NCI-H1105 treated with DMSO at 0.1 percent for 48 hours (cell line): Measurements from ENCODE around the gene SLC25A13.
"Not testable (repeated sequence)": the region's sequence is repeated elsewhere in the genome, so short reads cannot be mapped to it uniquely, and the experiment has no call there.

Experiments
- DNase-seq: peaks from one replicate; lab custom pipeline; 2025; lab: John Stamatoyannopoulos, UW

SLC25A13 gene

GRCh38 chr7:96154506-96154905, 167.4 kb downstream of the SLC25A13 start:
- DNase-seq: not testable (repeated sequence)

GRCh38 chr7:96152706-96153105, 169.2 kb downstream of the SLC25A13 start:
- no peak for DNase-seq

GRCh38 chr7:96151889-96152288, 170.0 kb downstream of the SLC25A13 start:
- no peak for DNase-seq

- no peak for DNase-seq
These were observed 177.7 kb downstream of the SLC25A13 start for GRCh38 chr7:96144260-96144526.

GRCh38 chr7:96143495-96144259, 178.2 kb downstream of the SLC25A13 start:
- no peak for DNase-seq

DNA sequence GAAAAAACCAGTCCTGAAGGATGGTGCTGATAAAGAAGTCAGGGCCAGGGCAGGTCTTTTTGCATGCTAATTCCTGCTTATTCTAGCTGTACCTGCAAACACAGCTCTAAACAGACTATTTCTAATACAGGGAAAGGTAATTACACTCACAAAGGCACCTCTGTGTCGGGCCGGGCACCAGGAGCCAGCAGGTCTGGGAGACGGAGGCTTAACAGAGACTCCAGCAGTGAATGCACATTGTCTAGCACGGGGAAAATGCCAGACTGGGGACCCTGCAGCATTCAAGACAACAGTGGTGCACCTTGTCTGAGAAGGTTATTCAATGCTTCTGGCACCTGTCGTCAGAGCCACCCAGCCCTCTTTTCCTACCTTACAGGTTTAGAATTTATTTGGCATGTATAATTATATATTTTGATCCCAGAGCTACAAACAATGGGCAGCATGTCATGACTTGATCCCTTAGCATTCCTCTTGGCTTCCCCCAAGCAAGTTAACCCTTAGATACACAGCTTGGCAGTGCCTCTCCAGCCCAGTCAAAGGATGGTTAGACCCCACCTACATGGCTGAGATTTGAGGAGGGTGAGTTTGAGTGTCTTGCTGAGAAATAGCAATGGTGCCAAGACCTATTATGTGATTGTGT, 185.2 kb downstream of the SLC25A13 start:
- peak; percentile 99 for DNase-seq

DNA sequence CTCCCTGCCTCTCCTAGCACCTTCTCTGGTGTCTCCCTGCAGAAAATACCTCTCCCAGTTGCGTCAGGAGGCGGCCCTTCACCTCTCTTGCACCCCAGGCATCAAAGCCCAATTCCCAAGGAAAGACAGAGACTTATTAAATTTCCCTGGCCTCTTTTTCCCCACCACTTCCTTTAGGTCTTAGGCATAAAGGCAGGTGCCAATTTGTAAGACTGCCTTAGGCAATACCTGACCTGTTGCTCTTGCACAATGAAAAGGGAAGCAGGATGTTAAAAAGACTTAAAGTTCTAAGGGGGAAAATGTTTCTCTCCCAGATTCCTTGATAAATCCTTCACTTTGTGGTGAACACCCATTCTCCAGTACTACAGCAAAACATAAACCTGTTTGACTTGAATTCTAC, 186.7 kb downstream of the SLC25A13 start:
- DNase-seq: peak; percentile 35

GRCh38 chr7:96131525-96131924, 190.4 kb downstream of the SLC25A13 start:
- DNase-seq: peak; percentile 57

- DNase-seq: no peak
These were observed 194.2 kb downstream of the SLC25A13 start for GRCh38 chr7:96127746-96128145.

GRCh38 chr7:96126382-96126781, 195.5 kb downstream of the SLC25A13 start:
- no peak for DNase-seq

DNA sequence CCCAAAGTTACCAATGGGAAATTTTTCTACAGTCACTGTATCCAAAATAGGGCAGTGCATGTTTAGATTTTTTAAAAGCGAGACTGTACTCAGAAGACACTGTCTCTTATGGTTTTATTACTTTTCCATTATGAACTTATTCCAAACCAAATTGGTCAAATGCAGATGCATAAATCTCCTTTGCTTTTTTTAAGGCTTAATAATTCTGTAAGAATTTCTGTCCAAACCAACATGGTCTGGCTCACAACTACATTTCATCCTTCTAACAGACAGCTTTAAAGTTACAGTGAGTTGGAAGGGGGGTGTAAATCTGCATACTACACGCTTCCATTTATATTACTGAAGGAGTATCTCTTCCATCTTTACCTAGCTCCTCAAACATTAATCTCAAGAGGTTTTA, 199.2 kb downstream of the SLC25A13 start:
- no peak for DNase-seq

GRCh38 chr7:96121752-96122151, 200.1 kb downstream of the SLC25A13 start:
- no peak for DNase-seq

- peak; percentile 82 for DNase-seq
These were observed 201.3 kb downstream of the SLC25A13 start for GRCh38 chr7:96120445-96121225.

DNA sequence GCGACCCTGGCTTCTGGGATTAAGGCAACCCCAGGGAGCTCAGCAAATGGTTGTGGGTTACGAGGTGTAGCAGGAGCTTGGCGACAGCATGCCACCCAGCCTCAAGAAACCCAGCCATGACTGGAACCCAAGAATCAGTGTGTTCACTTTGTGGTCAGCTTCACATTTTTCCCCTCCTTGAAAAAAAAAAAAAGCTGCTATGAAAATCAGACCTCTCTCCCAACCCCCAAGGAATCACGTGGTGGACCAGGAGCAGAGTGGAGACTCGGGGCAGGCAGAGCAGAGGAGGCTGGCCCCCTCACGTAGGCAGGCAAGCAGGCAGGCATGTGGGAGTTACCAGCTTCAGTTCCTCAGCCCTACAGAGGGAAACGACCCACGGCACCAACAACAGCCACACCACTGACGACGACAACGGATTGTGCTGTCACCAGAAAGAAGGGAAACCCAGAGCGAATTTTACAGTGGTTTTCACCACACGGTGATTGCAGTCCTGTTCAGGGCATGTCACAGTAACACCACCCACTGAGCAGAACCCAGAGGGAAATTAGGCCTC, 203.4 kb downstream of the SLC25A13 start:
- no peak for DNase-seq

DNA sequence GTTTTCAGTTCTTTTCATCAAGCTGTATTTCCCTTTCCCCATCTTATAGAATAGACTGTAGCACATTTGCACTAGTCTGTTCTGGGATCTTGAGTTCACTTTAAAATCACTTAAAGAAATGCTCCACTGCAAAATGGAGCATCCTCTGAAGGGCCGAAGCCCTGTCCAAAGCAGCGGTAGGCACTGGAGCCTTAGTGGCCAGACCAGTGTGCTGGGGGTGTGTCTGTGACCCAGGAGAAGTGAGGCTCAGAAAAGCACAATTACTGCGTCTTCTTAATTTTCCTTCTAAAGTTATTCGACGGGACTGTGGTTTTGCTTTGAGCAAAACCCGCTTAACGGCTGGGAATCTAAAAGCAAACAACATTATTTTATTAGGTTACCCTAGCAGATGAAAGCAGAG, 205.7 kb downstream of the SLC25A13 start:
- DNase-seq: no peak

DNA sequence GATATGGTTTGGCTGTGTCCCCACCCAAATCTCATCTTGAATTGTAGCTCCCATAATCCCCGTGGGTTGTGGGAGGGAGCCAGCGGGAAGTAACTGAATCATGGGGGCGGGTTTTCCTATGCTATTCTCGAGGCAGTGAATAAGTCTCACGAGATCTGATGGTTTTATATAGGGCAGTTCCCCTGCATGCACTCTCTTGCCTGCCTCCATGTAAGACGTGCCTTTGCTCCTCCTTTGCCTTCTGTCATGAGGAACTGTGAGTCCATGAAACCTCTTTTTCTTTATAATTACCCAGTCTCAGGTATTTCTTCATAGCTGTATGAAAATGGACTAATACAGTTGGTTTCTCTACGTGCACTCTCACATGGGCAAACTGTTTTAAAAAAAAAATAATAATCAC, 207.7 kb downstream of the SLC25A13 start:
- DNase-seq: no peak

DNA sequence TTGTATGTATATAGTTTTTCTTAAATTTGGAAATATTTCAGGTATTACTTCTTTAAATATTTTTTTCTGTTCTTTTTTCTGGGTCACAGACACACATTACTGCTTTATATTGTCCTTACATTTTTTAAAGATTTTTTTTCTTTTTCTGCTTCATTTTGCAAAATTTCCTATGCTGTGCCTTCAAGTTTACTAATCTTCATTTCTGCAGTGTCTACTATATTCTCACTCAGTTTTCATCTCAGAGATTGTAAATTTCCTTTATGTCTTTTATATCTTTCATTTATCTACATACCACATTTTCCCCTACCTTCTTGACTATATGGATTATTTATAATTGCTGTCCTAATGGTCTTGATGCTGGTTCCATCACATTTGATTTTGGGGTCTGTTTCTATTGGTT, 210.5 kb downstream of the SLC25A13 start:
- no peak for DNase-seq

DNA sequence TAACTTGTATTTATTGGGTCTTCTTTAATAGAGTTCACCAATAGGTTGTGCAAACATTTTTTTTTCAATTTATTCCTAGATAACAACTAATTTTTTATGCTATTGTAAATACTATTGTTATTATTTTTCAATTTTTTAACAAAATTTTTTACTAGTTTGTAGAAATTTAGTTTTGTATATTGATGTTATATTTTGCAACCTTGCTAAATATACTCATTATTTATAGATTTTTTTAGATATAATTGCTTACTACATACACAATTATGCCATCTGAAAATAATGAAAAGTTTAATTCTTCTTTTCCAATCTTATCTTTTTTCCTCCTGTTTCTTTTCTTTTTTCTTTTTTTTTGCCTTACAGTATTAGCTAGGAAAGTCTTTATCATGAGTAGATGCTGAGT, 216.9 kb downstream of the SLC25A13 start:
- no peak for DNase-seq

- DNase-seq: no peak
These were observed 219.6 kb downstream of the SLC25A13 start for GRCh38 chr7:96102096-96102811.

GRCh38 chr7:96100737-96101136, 221.2 kb downstream of the SLC25A13 start:
- no peak for DNase-seq

DNA sequence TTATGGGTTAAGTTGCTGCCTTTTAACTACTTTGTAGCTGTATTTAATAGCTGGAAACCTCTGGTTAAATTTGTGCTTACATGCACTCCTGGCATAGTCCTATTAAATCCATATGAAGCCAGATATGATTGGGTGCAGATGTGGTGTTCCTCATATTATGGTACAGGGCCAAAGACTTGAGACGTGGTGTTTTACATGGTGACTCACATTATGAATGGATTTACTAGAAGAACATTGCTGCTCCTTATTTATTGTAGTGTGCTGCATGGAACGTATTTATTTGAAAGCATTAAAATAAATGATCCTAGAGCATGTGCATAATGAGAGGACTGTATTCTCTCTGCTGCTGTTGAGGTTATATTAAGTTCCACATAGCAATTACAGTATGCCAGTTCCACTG, 224.1 kb downstream of the SLC25A13 start:
- no peak for DNase-seq

DNA sequence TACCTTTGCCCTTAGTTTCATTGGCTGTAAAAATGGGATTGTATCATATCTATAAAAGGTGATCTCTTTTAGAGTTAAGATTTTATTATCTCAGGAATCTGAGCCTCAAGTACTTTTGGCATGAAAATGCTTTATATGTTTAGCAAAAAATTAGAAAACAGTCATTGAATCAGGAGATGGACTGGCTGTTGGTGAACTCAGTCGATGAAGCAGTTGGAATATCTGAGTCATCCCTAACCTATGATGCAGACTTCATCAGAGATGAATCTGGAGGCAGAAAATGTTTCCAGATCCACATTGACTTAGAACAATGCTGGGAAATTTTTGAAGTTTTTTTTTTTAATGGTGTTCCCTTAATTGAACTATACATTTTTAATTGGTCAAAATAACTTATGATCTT, 228.5 kb downstream of the SLC25A13 start:
- no peak for DNase-seq
